DND-41 (cell line): ENCODE data around the gene TARDBP.

ENCODE experiments used
- CTCF ChIP-seq: IDR thresholded peaks from 2 replicates; pipeline ENCODE4 v1.5.1; 2012; ENCODE audit warnings: borderline replicate concordance, low read length, moderate library complexity, mild to moderate bottlenecking; ENCODE audit not compliant: poor library complexity, severe bottlenecking; ENCODE audit errors: extremely low read depth
- EZH2 ChIP-seq: IDR thresholded peaks from 3 replicates; pipeline ENCODE4 v1.6.1; 2012; ENCODE audit warnings: borderline replicate concordance, low read depth, mild to moderate bottlenecking, moderate library complexity, low read length, inconsistent platforms; ENCODE audit not compliant: severe bottlenecking

- TF ChIP-seq CTCF (no peak), EZH2 (no peak)
These were observed 41.3 kb downstream of the TARDBP start for GRCh38 chr1:11053758-11054137.
